MCF 10A (cell line): ENCODE results near the gene LTB4R2. TPM values are rescaled to one million over a fixed set of nuclear protein-coding genes. Genes with fewer than 3 reads are reported as not detected.
"Not testable (repeated sequence)": the region's sequence is repeated elsewhere in the genome, so short reads cannot be mapped to it uniquely, and the experiment has no call there.

Experiments
- BruUV-seq: library from RNA; stranded (reverse); fragments of 400-500 nt; replicated peaks from 2 replicates; lab custom pipeline; 2021; lab: Mats Ljungman, UMichigan
- CTCF ChIA-PET: fragments of 300-600 bp; sonication (Branson Sonifier 250); formaldehyde crosslinking; extraction: SDS; loops from one replicate; lab custom pipeline; 2021; ENCODE audit warnings: antibody characterized with exemption, inconsistent platforms; lab: Yijun Ruan, JAX
- POLR2A ChIA-PET: fragments of 300-600, 350-650 bp; sonication (Branson Sonifier 250); formaldehyde crosslinking; extraction: SDS; loops from one replicate; lab custom pipeline; 2020; ENCODE audit warnings: antibody characterized with exemption, inconsistent platforms; lab: Yijun Ruan, JAX
- DNase-seq: peaks from one replicate; pipeline ENCODE4 v3.0.0-alpha.2; 2018; ENCODE audit not compliant: unreplicated experiment
- H3K27ac Mint-ChIP-seq: one replicate; pipeline ENCODE4 v1.8.0; 2022; ENCODE audit warnings: mild to moderate bottlenecking, low read depth, mixed read lengths; ENCODE audit not compliant: unreplicated experiment
- H3K27me3 Mint-ChIP-seq: one replicate; pipeline ENCODE4 v1.8.0; 2022; ENCODE audit warnings: mixed read lengths; ENCODE audit not compliant: insufficient read depth, unreplicated experiment
- H3K36me3 Mint-ChIP-seq: one replicate; pipeline ENCODE4 v1.8.0; 2022; ENCODE audit warnings: mild to moderate bottlenecking, moderate library complexity, mixed read lengths; ENCODE audit not compliant: insufficient read depth, unreplicated experiment
- H3K4me1 Mint-ChIP-seq: one replicate; pipeline ENCODE4 v1.8.0; 2022; ENCODE audit warnings: mixed read lengths; ENCODE audit not compliant: insufficient read depth, unreplicated experiment
- H3K4me3 Mint-ChIP-seq: one replicate; pipeline ENCODE4 v1.8.0; 2022; ENCODE audit warnings: mild to moderate bottlenecking, moderate library complexity, mixed read lengths; ENCODE audit not compliant: unreplicated experiment
- H3K9me3 Mint-ChIP-seq: one replicate; pipeline ENCODE4 v1.8.0; 2022; ENCODE audit warnings: mixed read lengths; ENCODE audit not compliant: unreplicated experiment
- intact Hi-C: fragments of 100-400 bp; cut with micrococcal nuclease; formaldehyde crosslinking; loops from 2 replicates; pipeline ENCODE4 v1.14.1; 2022
- total RNA-seq: library from RNA; stranded (reverse); gene quantifications from 2 replicates; pipeline ENCODE4 v1.2.3, GENCODE V29; 2022
- TF ChIP-seq, protein P1 (sequence below): fragments of 200-600 bp; IDR thresholded peaks from one replicate; pipeline ENCODE4 v1.8.0; 2022; ENCODE audit warnings: antibody characterized with exemption, mild to moderate bottlenecking; ENCODE audit not compliant: unreplicated experiment

LTB4R2 gene
- total RNA-seq, 1 experiment from 2014 or later, result 21.7 TPM

DNA sequence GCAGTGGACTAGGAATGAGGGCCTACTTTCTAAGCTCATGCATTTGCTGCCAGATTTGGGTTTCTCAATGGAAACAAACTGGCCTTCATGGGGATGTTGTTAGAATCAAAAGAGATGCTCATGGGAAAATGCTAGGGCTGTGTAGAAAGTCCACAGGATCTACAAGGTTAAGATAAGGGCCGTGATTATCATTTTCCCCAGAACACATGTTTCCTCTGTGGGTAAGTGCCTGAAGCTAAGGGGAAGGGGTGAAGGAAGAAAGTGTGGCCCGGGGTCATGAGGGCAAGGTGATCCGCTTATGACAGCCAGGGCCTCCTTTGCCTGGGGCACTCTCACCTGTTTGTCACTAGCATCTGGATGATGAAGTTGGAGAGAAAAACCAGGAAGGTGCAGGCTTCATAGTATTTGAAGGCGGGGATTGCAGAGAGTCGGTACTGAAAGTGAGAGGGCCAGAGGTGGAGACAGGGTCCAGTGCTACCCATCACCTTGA lies 15.1 kb downstream of the LTB4R2 start:
- no peak overlapping the region for H3K4me3 Mint-ChIP-seq
- ChIA-PET CTCF (interaction anchor here (0.8 to 3.4 kb wide), 10 partner anchors 8 to 116 kb away, joined by 3 to 25 read pairs (median 4); partner anchors contain the start of genes CIDEB, LTB4R and LTB4R2), POLR2A (interaction anchor here (0.6 kb wide), 1 partner anchor 12 kb away, joined by 3 read pairs; no protein-coding TSS in a partner anchor)
- intact Hi-C loops, result no loop called here
- DNase-seq, result no peak
- H3K9me3 Mint-ChIP-seq, result no peaks in the 10 kb centered on the region
- BruUV-seq, result no TSS peak
- H3K36me3 Mint-ChIP-seq, result no peaks in the 10 kb centered on the region
- peaks cover 6% of the 10 kb centered on the region for H3K27me3 Mint-ChIP-seq
- H3K4me1 Mint-ChIP-seq, result no peaks in the 10 kb centered on the region
- no peak overlapping the region for H3K27ac Mint-ChIP-seq
- TF ChIP-seq, protein P1, sequence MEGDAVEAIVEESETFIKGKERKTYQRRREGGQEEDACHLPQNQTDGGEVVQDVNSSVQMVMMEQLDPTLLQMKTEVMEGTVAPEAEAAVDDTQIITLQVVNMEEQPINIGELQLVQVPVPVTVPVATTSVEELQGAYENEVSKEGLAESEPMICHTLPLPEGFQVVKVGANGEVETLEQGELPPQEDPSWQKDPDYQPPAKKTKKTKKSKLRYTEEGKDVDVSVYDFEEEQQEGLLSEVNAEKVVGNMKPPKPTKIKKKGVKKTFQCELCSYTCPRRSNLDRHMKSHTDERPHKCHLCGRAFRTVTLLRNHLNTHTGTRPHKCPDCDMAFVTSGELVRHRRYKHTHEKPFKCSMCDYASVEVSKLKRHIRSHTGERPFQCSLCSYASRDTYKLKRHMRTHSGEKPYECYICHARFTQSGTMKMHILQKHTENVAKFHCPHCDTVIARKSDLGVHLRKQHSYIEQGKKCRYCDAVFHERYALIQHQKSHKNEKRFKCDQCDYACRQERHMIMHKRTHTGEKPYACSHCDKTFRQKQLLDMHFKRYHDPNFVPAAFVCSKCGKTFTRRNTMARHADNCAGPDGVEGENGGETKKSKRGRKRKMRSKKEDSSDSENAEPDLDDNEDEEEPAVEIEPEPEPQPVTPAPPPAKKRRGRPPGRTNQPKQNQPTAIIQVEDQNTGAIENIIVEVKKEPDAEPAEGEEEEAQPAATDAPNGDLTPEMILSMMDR, result no peak

DNA sequence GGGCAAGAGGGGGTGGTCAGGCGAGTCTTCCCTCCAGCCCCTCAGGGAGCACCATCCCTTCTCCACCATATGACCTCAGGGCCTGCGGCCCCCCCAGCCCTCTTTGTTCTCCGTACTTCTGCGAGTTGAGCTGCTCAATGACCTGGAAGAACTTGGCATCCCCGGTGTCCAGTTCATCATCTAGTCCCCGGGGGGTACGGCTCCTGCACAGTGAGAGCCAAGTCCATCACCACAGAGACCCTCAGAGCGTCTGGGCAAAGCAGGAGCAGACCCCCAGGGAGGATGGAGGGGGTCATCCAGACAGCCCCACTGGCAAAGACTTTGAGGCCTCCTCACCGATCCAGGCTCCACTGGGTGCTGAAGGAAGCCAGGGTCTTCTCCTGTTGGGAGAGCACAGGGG lies 16.0 kb downstream of the LTB4R2 start:
- no peak overlapping the region for H3K4me3 Mint-ChIP-seq
- no peaks in the 10 kb centered on the region for H3K4me1 Mint-ChIP-seq
- H3K27me3 Mint-ChIP-seq, result no peaks in the 10 kb centered on the region
- H3K36me3 Mint-ChIP-seq, result no peaks in the 10 kb centered on the region
- intact Hi-C loops, result no loop called here
- BruUV-seq, result no TSS peak
- ChIA-PET CTCF (interaction anchor here (0.6 to 9.2 kb wide), 7 partner anchors 17 to 384 kb away, joined by 3 to 109 read pairs (median 5); partner anchors contain the start of gene CIDEB), POLR2A (no interaction called here)
- TF ChIP-seq, protein P1, result no peak
- H3K27ac Mint-ChIP-seq, result no peak overlapping the region
- no peak for DNase-seq
- no peaks in the 10 kb centered on the region for H3K9me3 Mint-ChIP-seq

DNA sequence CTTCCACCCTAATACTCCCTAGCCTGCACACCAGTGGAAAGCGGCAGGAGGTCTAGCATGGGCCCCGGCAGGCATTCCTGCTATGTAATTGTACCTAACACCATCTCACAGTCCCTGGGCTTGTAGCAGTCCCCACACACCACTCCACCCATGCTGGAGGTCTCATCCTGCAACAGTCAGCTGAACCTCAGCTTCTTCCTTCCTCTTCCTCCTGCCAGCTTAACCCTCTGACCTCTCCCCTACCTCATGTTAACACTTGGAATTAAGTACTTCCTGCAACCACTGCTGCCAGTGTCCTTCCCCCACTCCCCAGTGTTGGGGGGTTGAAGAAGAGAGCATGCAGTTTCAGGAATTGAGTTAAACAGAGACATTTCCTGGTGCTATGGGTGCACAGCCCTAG lies 17.4 kb downstream of the LTB4R2 start:
- H3K4me3 Mint-ChIP-seq, result no peak overlapping the region
- BruUV-seq, result no TSS peak
- CTCF ChIA-PET, result interaction anchor here (0.5 to 16.6 kb wide), 20 partner anchors 8 to 113 kb away, joined by 3 to 626 read pairs (median 4); partner anchors contain the start of genes CBLN3, CIDEB, KHNYN and LTB4R
- peaks cover 5% of the 10 kb centered on the region for H3K4me1 Mint-ChIP-seq
- H3K9me3 Mint-ChIP-seq, result no peaks in the 10 kb centered on the region
- H3K36me3 Mint-ChIP-seq, result peaks cover 2% of the 10 kb centered on the region
- H3K27ac Mint-ChIP-seq, result no peak overlapping the region
- intact Hi-C loops, result no loop called here
- DNase-seq, result no peak
- TF ChIP-seq, protein P1, result no peak
- no peaks in the 10 kb centered on the region for H3K27me3 Mint-ChIP-seq
- POLR2A ChIA-PET, result interaction anchor here (0.6 to 1.7 kb wide), 3 partner anchors 85 to 1443 kb away, joined by 3 to 8 read pairs (median 3); partner anchors contain the start of gene TINF2

DNA sequence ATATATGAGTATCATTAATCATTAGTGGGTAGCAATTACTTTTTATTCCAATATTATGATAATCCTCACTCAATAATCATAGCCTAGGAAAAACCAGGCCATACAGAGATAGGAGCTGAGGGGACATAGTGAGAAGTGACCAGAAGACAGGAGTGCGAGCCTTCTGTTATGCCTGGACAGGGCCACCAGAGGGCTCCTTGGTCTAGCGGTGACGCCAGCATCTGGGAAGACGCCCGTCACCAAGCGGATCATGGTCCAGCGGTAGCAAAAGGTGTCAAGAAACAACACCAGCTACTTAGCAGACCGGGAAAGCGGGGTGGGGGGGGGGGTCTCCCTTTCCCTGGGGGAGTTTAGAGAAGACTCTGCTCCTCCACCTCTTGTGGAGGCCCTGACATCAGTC lies 18.0 kb downstream of the LTB4R2 start:
- ChIA-PET POLR2A (interaction anchor here (1.1 to 1.7 kb wide), 2 partner anchors 85 to 108 kb away, joined by 3 to 8 read pairs; partner anchors contain the start of gene TINF2), CTCF (interaction anchor here (0.7 to 16.6 kb wide), 18 partner anchors 8 to 113 kb away, joined by 3 to 626 read pairs (median 4); partner anchors contain the start of genes CBLN3, CIDEB, KHNYN and LTB4R)
- H3K4me1 Mint-ChIP-seq, H3K27me3 Mint-ChIP-seq, BruUV-seq, H3K4me3 Mint-ChIP-seq, H3K9me3 Mint-ChIP-seq, H3K27ac Mint-ChIP-seq, H3K36me3 Mint-ChIP-seq, DNase-seq: not testable (repeated sequence)
- TF ChIP-seq, protein P1, result peak; percentile 56
- intact Hi-C loops, result loop anchor here (1.0 kb wide), 1 partner anchor 108 kb away; no protein-coding TSS in a partner anchor
